IPS-NIHi7 (cell line): Measurements from ENCODE around the gene TMEM42.
"Not testable (repeated sequence)": the region's sequence is repeated elsewhere in the genome, so short reads cannot be mapped to it uniquely, and the experiment has no call there.

Experiments
- DNase-seq: peaks from one replicate; pipeline ENCODE4 v3.0.0; 2012; ENCODE audit warnings: mixed read lengths; ENCODE audit errors: extremely low spot score

TMEM42 gene

DNA sequence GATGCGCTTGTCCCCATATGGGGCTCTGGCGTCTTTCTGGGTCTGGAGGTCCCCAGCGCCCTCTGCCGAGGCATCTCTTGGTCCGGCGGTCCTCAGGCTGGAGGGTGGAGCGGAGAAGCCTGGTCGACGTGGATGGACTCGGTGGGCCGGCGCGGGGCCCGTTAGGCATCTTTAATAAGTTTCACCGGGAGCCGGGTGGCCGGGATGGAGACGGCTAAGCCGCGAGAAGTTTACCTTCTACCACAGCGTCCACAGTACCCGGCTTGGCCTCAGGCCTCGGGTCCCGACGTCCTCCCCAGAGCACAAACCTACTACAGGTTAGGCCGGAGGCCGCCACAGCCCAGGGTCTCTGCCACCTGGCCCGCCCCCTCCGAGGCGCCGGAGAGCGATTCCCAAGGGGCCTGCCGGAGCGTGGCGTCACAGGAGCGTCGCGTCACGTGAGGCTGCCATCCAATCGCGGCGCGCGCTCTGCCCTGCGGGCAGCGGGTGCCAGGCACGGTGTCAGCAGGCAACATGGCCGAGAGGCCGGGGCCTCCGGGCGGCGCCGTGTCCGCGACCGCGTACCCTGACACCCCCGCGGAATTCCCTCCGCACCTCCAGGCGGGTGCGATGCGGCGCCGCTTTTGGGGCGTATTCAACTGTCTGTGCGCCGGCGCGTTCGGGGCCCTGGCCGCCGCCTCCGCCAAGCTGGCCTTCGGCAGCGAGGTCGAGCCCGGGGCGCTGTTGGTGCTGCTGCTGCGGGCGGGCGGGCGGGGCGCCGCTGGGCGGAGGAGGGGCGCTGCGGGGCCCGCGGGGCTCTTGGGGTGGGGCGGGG, at the start of gene TMEM42:
Gene TMEM42 (plus strand): TSS at position 501 of the 814 bp plus-strand sequence. CDS start 13 bp downstream, at position 514.
- DNase-seq = peak; percentile 98

GRCh38 chr3:44814751-44815150, 47.0 kb upstream of the TMEM42 start:
- no peak for DNase-seq

- DNase-seq = not testable (repeated sequence)
Measured at GRCh38 chr3:44816334-44816733, 45.4 kb upstream of the TMEM42 start.

DNA sequence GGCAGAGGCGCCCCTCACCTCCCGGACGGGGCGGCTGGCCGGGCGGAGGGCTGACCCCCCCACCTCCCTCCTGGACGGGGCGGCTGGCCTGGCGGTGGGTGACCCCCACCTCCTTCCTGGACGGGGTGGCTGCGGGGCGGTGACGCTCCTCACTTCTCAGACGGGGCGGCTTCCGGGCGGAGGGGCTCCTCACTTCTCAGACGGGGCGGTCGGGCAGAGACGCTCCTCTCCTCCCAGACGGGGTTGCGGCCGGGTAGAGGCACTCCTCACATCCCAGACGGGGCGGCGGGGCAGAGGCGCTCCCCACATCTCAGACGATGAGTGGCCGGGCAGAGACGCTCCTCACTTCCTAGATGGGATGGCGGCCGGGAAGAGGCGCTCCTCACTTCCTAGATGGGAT, 40.5 kb upstream of the TMEM42 start:
- not testable (repeated sequence) for DNase-seq

DNA sequence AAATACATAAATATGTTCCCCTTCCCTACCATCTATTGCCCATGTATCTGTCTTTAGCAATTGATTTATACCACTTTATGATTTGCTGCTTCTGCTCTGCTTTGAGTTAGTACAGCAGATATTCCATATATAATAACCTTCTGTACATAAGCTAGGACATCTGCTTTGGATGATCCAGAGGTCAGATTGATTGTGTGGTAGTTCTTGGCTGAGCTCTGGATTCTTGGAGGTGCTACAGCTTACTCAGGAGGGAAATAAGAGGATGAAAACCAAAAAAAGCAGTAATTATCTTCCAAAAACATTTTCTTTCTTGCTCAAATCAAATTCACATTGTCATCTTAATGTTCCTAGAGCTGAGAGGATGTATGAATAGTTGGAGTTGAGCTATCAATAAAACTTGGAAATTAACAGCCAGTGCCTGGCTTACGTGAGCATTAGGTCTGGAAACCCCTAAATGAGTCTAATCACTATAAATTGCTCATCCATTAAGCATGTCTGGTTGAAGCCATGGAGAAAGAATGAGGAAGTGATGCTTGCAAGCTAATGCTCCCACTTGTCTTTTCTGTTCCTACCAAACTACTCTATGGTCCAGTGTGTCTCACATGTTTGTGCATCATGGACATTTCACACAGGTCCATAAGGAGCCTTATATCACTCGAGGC, 36.3 kb upstream of the TMEM42 start:
- DNase-seq = no peak

DNA sequence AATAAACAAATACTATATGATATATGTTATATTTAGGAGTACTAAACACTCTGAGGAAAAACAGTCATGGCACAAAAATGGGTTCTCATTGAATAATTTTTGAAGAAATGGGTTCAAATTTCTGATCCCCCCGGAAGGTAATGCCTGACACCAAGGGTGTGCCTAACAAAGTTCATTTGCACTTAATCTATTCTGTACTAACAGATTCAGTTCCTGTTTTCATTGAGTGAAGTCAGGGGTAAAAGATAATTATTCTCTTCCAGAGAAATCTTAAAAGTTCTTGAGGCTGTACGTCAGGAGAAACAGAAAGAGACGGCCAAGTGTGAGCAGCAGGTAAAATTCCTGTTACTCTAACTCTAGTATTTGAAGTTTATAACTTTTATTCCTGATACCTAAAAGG, 34.5 kb upstream of the TMEM42 start:
- no peak for DNase-seq

- DNase-seq = no peak
Measured at GRCh38 chr3:44831232-44831631, 30.5 kb upstream of the TMEM42 start.

DNA sequence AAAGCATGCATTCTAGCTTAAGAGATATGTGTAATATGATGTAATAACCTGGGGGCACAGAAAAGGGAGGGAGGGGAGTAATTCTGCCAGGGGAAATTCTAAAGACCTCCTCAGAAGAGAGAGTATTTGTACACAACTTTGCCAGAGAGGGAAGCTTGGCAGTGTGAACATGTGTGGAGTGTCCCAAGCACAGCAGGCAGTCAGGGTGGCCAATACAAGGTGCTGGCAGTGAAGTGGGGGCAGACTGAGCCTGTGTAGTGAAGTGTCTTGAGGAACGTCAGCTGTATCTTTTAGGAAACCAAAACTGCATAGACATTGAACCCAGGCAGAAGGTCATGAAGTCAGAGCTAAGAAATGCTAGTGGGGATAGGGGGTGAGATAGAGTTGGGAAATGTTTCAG, 29.7 kb upstream of the TMEM42 start:
- DNase-seq = no peak

DNA sequence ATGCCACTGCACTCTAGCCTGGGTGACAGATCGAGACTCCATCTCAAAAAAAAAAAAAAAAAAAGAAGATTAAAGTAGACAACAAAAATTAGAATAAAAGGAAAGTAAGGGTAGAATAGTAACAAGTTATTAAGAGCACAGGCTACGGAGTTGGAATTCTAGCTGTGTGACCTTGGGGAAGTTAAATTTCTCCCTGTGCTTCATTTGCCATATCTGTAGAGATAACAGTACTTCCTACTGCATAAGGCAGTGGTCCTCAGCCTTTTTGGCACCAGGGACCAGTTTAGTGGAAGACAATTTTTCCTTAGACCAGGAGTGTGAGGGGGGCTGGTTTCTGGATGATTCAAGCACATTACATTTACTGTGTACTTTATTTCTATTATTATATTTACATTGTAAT, 28.7 kb upstream of the TMEM42 start:
- DNase-seq = no peak

DNA sequence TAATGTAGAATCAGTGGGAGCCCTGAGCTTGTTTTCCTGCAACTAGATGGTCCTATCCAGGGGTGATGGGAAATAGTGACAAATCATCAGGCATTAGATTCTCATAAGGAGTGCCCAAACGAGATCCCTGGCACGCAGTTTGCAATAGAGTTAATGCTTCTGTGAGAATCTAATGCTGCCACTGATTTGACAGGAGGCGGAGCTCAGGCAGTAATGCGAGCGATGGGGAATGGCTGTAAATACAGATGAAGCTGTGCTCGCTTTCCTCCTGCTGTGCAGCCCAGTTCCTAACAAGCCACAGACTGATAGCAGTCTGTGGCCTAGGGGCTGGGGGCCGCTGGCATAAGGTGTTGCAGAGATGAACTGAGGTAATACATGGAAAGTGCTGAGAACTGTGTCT, 28.3 kb upstream of the TMEM42 start:
- DNase-seq = no peak

GRCh38 chr3:44835684-44836083, 26.0 kb upstream of the TMEM42 start:
- DNase-seq = no peak

DNA sequence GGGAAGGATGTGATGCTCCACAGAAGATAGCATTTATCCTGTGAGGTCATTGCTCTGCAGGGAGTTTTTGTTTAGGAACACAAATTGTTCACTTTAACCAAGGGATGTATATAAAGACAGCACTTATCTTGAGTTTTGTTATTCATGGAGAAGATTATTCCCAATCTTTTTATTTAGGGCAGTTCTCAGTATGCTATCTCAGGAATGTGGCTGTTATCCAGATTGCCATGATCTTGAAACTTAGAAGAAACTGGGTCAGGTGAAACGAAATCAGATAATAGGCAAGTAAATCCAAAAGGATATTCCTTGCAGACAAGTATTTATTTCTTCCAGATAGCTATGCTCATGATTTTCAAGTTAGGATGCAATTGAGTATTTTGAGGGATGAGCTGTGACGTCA, 19.3 kb upstream of the TMEM42 start:
- no peak for DNase-seq

GRCh38 chr3:44845528-44846520, 15.9 kb upstream of the TMEM42 start:
- no peak for DNase-seq

DNA sequence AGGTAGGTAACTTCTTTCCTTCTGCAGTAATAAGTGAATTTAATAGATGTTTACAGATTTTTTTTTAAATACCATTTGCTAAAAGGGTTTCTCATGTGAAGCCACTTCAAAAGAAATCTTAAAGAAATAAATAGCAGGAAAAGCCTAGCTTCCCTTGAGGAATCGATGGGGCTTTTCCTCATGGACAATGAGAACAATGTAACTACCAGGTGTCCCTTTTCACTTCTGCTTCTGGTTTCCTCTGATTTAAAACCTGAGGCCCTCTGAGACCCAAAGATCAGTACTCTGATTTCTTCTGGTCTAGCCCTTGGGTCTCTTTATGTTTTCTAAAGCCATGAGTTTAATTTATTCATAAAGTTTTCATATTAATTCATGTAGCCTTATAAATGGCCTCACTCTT, 13.1 kb upstream of the TMEM42 start:
- DNase-seq = no peak

DNA sequence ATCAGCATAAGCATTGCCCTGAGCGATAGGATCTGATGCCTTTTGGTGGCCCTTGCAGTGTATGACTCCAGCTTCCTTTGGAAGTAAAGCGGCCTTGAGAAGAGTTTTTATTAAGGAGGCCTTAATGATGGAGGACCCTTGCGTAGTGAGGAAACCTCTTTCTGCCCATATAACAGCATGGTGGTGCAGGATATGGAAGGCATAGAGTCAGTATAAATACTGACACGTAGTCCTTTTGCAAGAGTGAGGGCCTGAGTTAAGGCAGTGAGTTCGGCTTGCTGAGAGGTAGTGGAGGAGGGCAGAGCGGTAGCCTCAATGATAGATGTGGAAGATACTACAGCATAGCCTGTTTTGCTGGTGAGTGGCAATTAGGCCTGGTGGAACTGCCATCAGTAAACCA, 5.0 kb upstream of the TMEM42 start:
- not testable (repeated sequence) for DNase-seq

GRCh38 chr3:44860117-44860516, 1.6 kb upstream of the TMEM42 start:
- no peak for DNase-seq

DNA sequence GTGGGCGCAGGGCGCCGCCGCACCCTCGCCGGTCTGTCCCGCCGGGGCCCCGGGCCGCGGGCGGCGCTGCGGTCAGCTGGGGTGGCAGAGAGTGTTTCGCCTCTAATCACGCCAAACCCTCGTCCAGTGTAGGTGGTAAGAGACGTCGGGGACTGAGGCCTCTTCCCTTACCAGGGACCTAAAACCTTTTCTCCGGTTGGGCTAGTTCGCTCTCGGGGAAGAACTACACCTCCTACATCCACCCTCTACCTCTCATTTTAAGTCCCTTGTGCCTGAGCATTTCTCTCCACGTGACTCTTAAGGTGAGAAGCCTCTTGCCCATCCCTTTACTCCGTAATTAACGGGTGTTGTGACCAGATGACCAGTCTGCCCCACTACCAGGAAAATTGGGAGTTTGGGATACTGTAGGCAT, 520 bp downstream of the TMEM42 start:
- DNase-seq = peak; percentile 70

DNA sequence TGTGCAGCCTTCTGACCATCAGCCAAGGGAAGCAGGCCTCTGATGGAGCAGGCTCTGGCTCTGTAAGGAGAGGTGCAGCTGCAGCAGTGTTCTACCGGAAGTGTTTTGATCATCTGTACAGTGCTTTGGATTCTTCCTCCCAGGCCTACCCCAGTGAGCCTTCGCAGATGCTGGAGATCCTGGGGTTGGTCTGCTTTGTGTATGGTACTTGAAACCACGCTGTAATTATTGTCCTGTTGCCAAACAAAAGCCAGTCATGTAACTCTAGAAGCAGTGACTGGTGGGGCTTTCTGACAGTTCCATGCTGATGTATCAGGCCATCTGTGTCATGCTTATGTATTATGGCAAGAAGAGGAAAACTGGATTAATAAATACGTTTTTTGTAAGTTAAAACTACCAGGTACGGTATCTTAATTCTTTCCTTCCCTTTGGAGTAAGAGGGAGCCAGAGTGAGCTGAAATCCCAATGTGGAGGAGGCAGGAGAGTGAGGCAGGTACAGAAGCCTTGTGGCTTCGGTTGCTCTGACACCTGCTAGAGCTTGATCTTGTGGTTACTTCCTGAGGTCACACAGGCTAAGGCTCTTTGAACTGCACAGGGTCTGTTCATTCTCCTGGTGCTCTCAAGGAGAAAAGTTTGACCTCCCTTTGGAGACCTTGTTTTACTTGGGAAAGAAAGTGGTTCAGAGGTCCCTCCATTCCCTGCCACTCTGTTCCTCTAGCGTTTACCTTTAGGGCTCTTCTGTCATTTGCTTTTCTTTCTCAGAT, 3.7 kb downstream of the TMEM42 start:
- no peak for DNase-seq

GRCh38 chr3:44867421-44868111, 5.9 kb downstream of the TMEM42 start:
- DNase-seq = no peak

- no peak for DNase-seq
Measured at GRCh38 chr3:44870375-44871061, 8.8 kb downstream of the TMEM42 start.
